Ovary (tissue), 9 donors: ENCODE data around the gene USP9X. TPM values are rescaled to one million over a fixed set of nuclear protein-coding genes. Genes with fewer than 3 reads are reported as not detected.
"Not testable (repeated sequence)": the region's sequence is repeated elsewhere in the genome, so short reads cannot be mapped to it uniquely, and the experiment has no call there.

Experiments
- DNase-seq, 5 donors: peaks; one replicate each; pipeline ENCODE4 v3.0.0-alpha.2; 2019 to 2020
- H3K27ac ChIP-seq, 2 donors: fragments of 200-600 bp; one replicate each; pipeline versions ENCODE4 v1.5.1 to v1.8.0; 2019 to 2022
- H3K27me3 ChIP-seq: fragments of 200-600 bp; one replicate; pipeline ENCODE4 v1.8.0; 2022
- H3K36me3 ChIP-seq: fragments of 200-600 bp; sonication (generic); one replicate; pipeline ENCODE4 v1.5.1; 2019
- H3K4me1 ChIP-seq: one replicate; pipeline ENCODE4 v1.8.1; 2013; ENCODE audit warnings: mild to moderate bottlenecking, moderate library complexity; ENCODE audit not compliant: insufficient read depth
- H3K4me3 ChIP-seq: fragments of 200-600 bp; sonication (generic); one replicate; pipeline ENCODE4 v1.5.1; 2017
- H3K9me3 ChIP-seq, 2 donors: fragments of 200-600 bp in 1 of 2; sonication (generic) in 1 of 2; one replicate each; pipeline versions ENCODE4 v1.5.1 to v1.8.1; 2013 to 2019; ENCODE audit warnings: mild to moderate bottlenecking in 1 of 2, moderate library complexity in 1 of 2
- EP300 ChIP-seq: sonication (generic); formaldehyde crosslinking; IDR thresholded peaks from one replicate; pipeline ENCODE4 v1.6.1; 2017; ENCODE audit warnings: antibody characterized with exemption
- POLR2A ChIP-seq: fragments of 450-650 bp; IDR thresholded peaks from one replicate; pipeline ENCODE4 v1.6.1; 2017; ENCODE audit warnings: antibody characterized with exemption, mild to moderate bottlenecking, moderate library complexity
- WGBS, 3 donors: extraction: QIAGEN DNeasy Blood & Tissue Kit in 1 of 3; methylation state at CpG; one replicate each; pipeline versions ENCODE4 v1.1.5 to v1.1.7; 2013 to 2017; 5-methylcytosine and 5-hydroxymethylcytosine counted together
- intact Hi-C, 4 donors: fragments of 100-400 bp; cut with DNase I; formaldehyde crosslinking; loops; one replicate each; pipeline versions ENCODE4 v1.11.0 to v1.15.1; 2022 to 2023
- polyA plus RNA-seq, 2 donors: library from polyadenylated mRNA; stranded (reverse); fragments of 200-250 nt in 1 of 2; fragments of 350-450 nt in 1 of 2; fragmentation: Illumina TruSeq in 1 of 2; extraction: RNeasy Lipid Tissue Mini Kit (QIAGEN cat#74804) in 1 of 2; gene quantifications; one replicate each; pipeline ENCODE4 v1.2.3, GENCODE V29; 2013 to 2014
- total RNA-seq, 7 donors: library from RNA; depleted of rRNA in 2 of 7; stranded (reverse); fragments of >200 nt in 2 of 7; fragmentation: NEBNext Ultra II Directional in 3 of 7; extraction: Animal tissue kit (Norgen Biotek cat#: 25700) in 3 of 7; gene quantifications; one replicate each; pipeline versions ENCODE4 v1.1.0 to v1.2.4, GENCODE V29; 2016 to 2023
- TF ChIP-seq, protein P1 (sequence below), 3 donors: fragments of 450-650 bp in 2 of 3; fragments of 200-600 bp in 1 of 3; IDR thresholded peaks; one replicate each; pipeline versions ENCODE4 v1.5.1 to v1.8.0; 2016 to 2022; ENCODE audit warnings: antibody characterized with exemption in 3 of 3, mild to moderate bottlenecking in 1 of 3
- donor health status: DM: no; HTN: no; CAD: no; lungs with moderate emphysema.
- donor health status: DM: no; HTN: no; CAD: no.
- donor health status: Bipolar disorder and iron deficiency.
- donor health status: DM: yes; HTN: yes; CAD: no.
- donor health status: DM: no; HTN: no; CAD: no.
- donor health status: DM: yes; HTN: yes; CAD: no.

USP9X gene
- total and polyA plus RNA-seq, 9 donors: 14.2 to 95.1 (median 60.0) TPM

DNA sequence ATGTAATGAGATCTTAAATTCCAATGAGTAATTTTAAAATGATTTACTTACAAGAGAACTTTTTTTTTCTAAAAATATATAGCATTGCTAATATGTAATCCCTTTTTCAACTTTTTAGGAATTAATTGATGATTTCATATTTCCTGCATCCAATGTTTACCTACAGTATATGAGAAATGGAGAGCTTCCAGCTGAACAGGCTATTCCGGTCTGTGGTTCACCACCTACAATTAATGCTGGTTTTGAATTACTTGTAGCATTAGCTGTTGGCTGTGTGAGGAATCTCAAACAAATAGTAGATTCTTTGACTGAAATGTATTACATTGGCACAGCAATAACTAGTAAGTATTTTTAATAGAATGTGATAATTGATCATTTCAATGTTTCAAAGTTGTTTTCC lies 113.2 kb downstream of the USP9X start:
- WGBS, 3 donors: 95 to 100% (median 97%) methylated on average over 1 of the region's 1 CpG
- DNase-seq: no peak
- Histone ChIP-seq H3K4me1 (no peaks in the 10 kb centered on the region), H3K27ac (no peak overlapping the region), H3K4me3 (no peak overlapping the region), H3K9me3 (no peaks in the 10 kb centered on the region), H3K36me3 (no peaks in the 10 kb centered on the region), H3K27me3 (no peaks in the 10 kb centered on the region)
- intact Hi-C loops: no loop called here
- TF ChIP-seq, protein P1, sequence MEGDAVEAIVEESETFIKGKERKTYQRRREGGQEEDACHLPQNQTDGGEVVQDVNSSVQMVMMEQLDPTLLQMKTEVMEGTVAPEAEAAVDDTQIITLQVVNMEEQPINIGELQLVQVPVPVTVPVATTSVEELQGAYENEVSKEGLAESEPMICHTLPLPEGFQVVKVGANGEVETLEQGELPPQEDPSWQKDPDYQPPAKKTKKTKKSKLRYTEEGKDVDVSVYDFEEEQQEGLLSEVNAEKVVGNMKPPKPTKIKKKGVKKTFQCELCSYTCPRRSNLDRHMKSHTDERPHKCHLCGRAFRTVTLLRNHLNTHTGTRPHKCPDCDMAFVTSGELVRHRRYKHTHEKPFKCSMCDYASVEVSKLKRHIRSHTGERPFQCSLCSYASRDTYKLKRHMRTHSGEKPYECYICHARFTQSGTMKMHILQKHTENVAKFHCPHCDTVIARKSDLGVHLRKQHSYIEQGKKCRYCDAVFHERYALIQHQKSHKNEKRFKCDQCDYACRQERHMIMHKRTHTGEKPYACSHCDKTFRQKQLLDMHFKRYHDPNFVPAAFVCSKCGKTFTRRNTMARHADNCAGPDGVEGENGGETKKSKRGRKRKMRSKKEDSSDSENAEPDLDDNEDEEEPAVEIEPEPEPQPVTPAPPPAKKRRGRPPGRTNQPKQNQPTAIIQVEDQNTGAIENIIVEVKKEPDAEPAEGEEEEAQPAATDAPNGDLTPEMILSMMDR (IDR thresholded peaks at IDR 0.05): no peak
- no peak for TF ChIP-seq POLR2A
- no peak for TF ChIP-seq EP300

DNA sequence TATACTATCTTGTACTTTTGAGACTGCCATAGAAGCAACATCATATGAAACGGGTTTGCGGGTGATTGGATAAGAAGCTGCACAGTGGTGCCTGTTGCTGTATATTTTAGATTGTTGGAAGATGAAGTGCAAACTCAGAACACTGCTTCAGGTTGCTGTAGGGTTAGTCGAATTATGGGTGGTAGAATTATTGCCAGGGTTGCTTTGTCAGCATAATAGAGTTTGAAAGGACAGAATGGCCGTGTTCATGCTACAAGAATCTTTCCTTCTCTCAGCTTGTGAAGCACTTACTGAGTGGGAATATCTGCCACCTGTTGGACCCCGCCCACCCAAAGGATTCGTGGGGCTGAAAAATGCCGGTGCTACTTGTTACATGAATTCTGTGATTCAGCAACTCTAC lies 115.5 kb downstream of the USP9X start:
- 93 to 97% (median 93%) methylated on average over 7 of the region's 7 CpGs for WGBS, 3 donors
- Histone ChIP-seq H3K27me3 (no peaks in the 10 kb centered on the region), H3K9me3 (no peaks in the 10 kb centered on the region), H3K4me3 (no peak overlapping the region), H3K4me1 (no peaks in the 10 kb centered on the region), H3K36me3 (no peaks in the 10 kb centered on the region), H3K27ac (no peak overlapping the region)
- intact Hi-C loops: no loop called here
- no peak for TF ChIP-seq EP300
- no peak for TF ChIP-seq POLR2A
- TF ChIP-seq, protein P1 (IDR thresholded peaks at IDR 0.05): no peak
- DNase-seq: no peak

DNA sequence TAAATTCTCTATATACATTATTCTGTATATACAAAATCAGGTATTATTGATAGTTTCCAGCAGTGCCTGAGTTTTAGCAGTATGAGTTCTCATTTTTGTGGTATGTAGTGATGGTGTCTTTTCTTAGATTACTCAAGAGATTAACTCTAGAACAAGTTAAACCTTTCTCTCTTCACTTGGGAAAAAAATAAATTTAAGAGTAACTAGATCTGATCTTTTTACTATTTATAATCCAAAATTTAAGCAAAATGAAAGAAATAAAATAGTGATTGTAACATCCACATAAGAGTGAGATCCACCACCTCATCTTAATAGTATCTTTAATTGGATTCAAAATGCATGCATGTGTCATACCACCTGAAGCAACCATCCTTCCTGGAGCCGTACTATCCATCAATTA lies 124.6 kb downstream of the USP9X start:
- whole genome bisulfite sequencing, 3 donors: 95 to 100% (median 96%) methylated on average over 1 of the region's 1 CpG
- Histone ChIP-seq H3K36me3 (no peaks in the 10 kb centered on the region), H3K4me3 (no peak overlapping the region), H3K27ac (no peak overlapping the region), H3K9me3 (no peaks in the 10 kb centered on the region), H3K27me3 (no peaks in the 10 kb centered on the region), H3K4me1 (no peaks in the 10 kb centered on the region)
- TF ChIP-seq EP300: no peak
- TF ChIP-seq, protein P1 (IDR thresholded peaks at IDR 0.05): no peak
- no peak for TF ChIP-seq POLR2A
- DNase-seq: no peak
- intact Hi-C loops: no loop called here

DNA sequence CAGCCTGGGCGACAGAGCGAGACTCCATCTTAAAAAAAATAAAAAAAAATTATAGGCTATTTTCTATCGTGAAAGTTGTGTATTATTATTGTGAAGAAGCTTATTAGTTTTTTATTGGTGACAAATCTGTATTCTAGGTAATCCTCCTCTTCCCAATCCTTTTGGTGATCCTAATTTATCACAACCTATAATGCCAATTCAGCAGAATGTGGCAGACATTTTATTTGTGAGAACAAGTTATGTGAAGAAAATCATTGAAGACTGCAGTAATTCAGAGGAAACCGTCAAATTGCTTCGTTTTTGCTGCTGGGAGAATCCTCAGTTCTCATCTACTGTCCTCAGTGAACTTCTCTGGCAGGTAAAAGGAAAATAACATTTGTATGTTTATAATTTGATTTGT lies 139.4 kb downstream of the USP9X start:
- Histone ChIP-seq H3K9me3 (no peaks in the 10 kb centered on the region), H3K36me3 (no peaks in the 10 kb centered on the region), H3K4me3 (no peak overlapping the region), H3K27me3 (no peaks in the 10 kb centered on the region), H3K4me1 (no peaks in the 10 kb centered on the region), H3K27ac (no peak overlapping the region)
- TF ChIP-seq, protein P1 (IDR thresholded peaks at IDR 0.05): no peak
- no peak for TF ChIP-seq EP300
- TF ChIP-seq POLR2A: no peak
- intact Hi-C loops: no loop called here
- no peak for DNase-seq
- WGBS, 3 donors: 84 to 96% (median 95%) methylated on average over 5 of the region's 5 CpGs

DNA sequence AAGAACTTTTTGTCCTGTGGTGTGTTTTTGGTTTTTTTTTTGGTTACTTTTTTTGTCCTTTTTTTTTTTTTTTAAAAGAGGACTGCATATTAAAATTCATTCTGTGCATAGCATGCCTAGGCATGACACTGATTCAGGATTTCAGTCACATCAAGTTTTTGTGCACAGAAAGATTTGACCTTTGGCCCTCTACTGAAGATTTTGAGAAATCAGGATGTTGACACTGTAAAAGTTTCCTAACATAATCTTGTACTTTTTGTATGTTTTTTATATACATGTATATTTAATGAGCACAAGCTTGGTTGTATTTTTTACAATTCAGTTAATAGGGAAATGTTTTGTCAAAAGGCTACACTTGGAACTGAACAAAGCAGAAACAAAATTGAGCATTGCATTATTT lies 148.7 kb downstream of the USP9X start:
- H3K9me3 ChIP-seq: no peaks in the 10 kb centered on the region
- no peak for DNase-seq
- TF ChIP-seq, protein P1 (IDR thresholded peaks at IDR 0.05): no peak
- TF ChIP-seq POLR2A: no peak
- TF ChIP-seq EP300: no peak
- no peak overlapping the region for H3K27ac ChIP-seq
- H3K27me3 ChIP-seq: no peaks in the 10 kb centered on the region
- no peak overlapping the region for H3K4me3 ChIP-seq
- no peaks in the 10 kb centered on the region for H3K36me3 ChIP-seq
- no peaks in the 10 kb centered on the region for H3K4me1 ChIP-seq
- intact Hi-C loops: no loop called here

DNA sequence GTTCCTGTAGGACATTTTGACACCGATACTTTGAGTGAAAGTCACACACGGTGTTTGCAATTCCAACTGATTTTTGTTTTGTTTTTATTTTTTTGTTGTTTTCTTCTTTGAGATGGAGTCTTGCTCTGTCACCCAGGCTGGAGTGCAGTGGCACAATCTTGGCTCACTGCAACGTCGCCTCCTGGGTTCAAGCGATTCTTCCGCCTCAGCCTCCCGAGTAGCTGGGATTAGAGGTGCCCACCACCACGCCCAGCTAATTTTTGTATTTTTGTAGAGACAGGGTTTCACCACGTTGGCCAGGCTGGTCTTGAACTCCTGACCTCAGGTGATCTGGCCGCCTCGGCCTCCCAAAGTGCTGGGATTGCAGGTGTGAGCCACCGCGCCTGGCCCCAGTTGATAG lies 149.2 kb downstream of the USP9X start:
- intact Hi-C loops: not testable (repeated sequence)

More for the DNA sequence above, 149.2 kb downstream of the USP9X start:
- H3K9me3 ChIP-seq, H3K4me3 ChIP-seq, H3K4me1 ChIP-seq, H3K27me3 ChIP-seq, H3K36me3 ChIP-seq, DNase-seq, H3K27ac ChIP-seq: not testable (repeated sequence)
- WGBS, 3 donors: 93 to 96% (median 96%) methylated on average over 13 of the region's 13 CpGs
